H54 (cell line): ENCODE data around the gene CMIP.

Experiments
- DNase-seq: peaks from one replicate; pipeline ENCODE4 v3.0.0; 2011; ENCODE audit warnings: low spot score, mixed read lengths; ENCODE audit not compliant: insufficient read length
- FAIRE-seq: peaks from 3 replicates; lab custom pipeline; 2011; peaks lifted over from hg19 to GRCh38; lab: Jason Lieb, UNC
- POLR2A ChIP-seq: IDR thresholded peaks from 2 replicates; pipeline ENCODE4 v1.6.1; 2011; ENCODE audit warnings: low read depth, mild to moderate bottlenecking, low read length

Gene CMIP

DNA sequence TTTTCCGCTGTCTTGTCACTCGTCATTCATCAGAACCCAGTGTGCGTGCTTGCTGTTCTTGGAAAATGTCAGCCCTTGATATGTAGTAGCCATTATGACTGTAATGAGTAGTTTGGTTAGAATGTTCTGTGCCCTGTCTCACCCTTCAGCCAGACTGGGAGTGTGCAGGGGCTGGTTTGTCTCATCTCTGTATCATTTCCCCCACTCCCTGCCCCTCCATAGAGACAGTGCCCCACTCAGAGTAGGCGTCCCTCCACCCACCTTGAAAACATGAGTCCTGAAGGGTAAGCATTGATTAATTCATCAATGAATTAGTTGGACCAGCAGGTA, 197.5 kb downstream of the CMIP start:
- DNase-seq (no peak), FAIRE-seq (no peak)
- no peak for TF ChIP-seq POLR2A

DNA sequence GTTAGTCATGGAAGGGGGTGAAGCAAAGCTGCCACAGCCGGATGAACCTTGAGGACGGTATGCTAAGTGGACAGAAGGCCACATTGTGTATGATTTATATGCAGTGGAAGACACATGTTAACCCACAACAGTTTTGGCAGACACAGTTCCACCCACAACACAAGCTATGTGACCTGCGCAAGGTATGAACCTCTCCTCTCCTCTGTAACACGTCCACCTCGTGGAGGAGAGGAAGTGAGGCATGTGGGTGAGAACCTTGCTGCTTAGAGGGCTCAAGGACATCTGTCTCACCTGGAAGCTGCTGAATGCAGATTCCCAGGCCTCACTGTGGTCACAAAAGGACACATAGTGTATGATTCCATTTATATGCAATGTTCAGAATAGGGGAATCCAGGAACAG, 198.3 kb downstream of the CMIP start:
- no peak for DNase-seq
- TF ChIP-seq POLR2A, result no peak
- FAIRE-seq, result no peak

DNA sequence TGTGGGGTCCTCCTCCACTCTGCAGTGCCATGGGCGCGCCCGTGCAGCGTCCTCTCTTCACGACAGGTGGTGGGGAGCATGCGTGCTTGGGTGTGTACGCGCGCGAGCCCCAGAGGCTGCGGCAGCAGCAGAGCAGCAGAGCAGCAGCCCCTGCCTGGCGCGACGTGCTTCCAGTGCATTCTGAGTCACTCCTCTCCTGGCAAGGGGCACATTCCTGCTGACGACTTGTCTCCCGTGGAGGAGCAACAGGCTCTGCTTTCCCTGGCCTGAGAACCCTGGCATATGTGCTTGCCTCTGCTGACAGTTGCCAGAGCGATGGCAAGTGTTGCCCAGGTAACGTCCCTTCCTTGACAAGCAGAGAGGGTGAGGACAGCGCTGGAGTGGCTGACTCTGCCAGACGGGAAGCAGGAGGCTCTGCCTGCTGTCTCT, 200.7 kb downstream of the CMIP start:
- DNase-seq (peak; percentile 96), FAIRE-seq (no peak)

DNA sequence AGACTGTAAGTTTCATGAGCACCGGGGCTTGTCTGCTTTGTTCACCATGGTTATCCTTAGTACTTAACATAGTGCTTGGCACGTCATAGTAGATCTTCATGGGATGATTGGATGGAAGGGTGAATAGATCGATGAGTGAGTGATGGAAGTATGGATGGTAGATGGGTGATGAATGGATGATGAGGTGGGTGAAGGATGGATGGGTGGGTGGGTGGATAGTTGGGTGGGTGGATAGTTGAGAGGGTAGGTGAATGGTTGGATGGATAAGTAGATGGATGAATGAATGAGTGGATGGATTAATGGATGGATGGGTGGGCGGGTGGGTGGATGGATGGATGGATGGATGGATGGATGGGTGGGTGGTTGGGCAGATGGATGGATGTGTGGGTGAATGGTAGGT, 201.3 kb downstream of the CMIP start:
- FAIRE-seq, result no peak

More for the DNA sequence above, 200.7 kb downstream of the CMIP start:
- no peak for TF ChIP-seq POLR2A

DNA sequence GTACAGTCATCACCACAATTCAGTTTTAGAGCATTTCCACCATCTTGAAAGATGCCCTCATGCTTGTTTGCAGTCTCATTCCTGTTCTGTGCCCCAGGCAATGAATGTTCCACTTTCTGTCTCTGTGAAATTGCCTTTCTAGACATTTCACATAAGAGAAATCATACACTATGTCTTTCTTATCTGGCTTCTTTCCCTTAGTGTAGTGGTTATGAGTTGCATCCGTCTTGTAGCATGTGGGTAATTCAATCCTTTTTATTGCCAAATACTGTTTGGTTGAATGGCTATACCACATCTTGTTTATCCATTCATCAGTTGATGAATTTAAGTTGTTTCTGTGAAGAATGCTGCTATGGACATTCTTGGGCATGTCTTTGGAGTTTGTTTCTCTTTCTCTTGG, 202.0 kb downstream of the CMIP start:
- TF ChIP-seq POLR2A, result no peak
- DNase-seq (no peak), FAIRE-seq (no peak)

More for the DNA sequence above, 201.3 kb downstream of the CMIP start:
- TF ChIP-seq POLR2A, result no peak
- no peak for DNase-seq

DNA sequence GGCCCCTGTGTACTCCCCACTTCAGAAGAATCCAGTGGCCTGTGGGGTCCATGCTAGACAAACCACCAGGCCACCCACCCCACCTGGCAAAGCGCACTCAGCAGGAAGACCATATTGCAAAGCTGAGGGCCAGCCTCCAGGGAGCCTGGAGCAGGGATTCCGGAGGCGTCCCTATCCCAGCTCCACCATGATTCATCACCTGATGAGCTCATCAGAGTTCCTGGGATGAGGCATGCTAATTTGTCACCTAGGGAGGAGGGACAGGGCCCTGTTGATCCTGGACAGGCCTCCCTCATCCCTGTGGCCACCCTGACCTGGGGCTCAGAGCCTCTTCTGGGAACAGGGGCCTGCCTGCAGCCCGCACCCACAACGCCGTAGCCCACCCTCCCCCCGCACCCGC, 202.9 kb downstream of the CMIP start:
- TF ChIP-seq POLR2A, result no peak
- FAIRE-seq (no peak), DNase-seq (peak; percentile 95)

DNA sequence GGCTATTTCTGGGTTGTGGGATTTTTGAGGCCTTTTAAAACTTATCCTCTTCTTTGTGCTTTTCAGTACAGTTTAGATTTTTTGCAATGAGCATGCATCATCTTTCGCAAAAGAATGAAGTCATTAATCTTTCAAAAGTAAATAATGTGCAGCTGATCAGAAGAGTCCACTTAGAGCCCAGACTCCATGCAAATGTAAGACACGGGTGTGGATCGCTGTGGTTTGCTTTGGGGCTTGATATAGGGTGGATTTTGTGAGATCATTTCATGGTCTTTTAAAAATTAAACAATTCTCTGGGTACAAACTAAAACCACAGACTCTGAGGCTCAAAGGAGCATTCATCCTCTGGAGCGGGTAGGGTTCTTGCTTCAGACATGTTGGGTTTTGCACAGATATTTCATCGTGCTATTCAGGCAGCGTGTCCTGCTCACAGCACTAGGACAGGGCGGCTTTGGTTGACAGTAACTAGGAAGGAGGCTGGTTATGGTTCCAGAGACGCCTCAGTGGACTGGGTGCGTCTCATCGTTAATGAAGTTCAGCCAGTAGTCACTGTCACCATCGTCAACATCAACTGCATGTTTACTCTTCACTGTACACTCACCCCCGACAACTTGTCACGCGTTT, 205.1 kb downstream of the CMIP start:
- no peak for TF ChIP-seq POLR2A

DNA sequence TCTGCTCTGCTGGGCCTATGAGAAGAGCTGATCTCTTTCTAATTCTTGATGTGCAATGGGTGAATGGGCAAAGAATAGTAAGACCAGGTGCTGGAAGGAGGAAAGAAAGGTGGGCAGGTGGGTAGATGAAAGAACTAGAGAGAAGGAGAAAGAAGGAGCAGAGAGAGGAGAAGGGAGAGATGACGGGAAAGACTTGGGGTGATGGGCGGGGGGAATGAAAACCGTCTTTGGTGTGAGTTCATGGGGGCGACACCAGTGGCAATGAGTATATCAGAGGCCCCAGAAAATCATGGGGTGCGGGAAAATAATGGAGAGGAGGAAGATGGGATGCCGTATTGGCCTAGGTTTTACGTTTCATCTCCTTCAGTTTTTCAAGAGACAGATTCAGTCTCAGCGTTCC, 205.7 kb downstream of the CMIP start:
- no peak for TF ChIP-seq POLR2A
- no peak for DNase-seq
- no peak for FAIRE-seq

More for the DNA sequence above, 205.1 kb downstream of the CMIP start:
- no peak for FAIRE-seq
- DNase-seq, result no peak

DNA sequence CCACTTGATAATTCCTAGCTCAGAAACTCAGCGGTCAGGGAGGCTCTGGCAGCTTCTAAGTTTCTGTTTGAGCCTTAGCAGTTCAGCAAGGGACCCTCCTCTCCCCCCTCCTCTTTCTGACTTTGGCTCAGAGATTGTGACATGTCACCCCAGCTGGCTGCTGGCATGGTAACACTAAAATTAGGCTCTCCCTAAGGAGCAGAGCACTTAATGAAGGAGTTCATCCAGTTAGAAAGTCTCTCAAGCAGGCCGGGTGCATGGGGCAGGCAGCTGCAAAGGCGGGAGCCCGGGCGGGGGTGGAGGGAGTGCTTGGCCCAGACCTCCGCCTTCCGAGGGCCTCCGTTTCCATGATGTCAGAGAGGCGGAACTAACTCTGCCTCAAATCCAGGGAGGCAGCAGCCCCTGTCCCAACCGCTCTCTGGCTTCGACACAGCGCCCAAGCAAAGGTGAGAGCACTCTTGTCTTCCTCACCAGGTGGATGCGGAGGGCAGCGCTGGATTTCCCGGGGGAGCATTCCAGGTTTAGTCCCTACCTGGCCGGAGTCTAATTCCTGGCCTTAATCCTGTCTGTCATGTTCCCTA, 206.5 kb downstream of the CMIP start:
- no peak for TF ChIP-seq POLR2A
- no peak for FAIRE-seq
- DNase-seq, result no peak

DNA sequence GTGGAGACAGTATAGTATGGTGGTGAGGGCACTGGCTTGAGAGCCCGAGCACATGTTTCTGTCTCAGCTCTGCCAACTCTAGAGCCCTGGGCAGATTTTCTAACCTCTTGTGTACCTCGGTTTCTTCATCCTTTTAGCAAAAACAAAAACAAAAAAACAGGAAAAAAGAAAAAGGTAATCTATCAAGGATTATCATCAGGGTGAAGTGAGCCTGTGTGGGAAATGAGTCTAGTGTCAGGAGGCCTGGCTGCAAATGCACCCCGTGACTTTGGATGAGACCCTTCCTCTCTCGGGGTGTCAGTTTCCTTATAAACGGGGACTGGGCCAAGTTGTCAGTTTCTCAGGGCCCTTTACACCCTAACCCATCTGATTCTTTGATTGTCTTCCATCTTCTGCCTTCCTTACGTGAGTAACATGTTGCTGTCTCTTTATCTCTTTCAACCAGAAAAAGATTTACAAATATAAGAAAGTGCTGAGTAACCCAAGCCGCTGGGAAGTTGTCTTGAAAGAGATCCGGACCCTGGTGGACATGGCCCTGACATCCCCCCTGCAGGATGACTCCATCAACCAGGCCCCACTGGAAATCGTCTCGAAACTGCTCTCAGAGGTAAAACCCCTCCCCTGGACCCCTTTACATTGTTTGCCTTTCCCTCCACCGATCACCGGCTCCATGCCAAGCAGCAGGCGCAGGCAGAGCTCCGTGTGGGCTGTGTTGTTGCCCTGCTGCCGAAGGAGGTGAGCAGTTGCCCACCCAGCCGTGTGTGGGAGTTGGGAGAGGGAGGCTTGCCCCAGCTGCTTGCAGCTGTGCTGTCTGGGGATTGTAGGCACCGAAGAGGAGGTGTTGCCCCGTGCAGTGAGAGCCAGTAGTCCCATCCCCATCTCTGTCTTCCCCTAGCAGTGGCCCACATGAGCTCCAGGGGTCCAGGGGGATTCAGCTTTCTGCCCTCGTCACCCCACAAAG, 207.4 kb downstream of the CMIP start:
- DNase-seq (no peak), FAIRE-seq (no peak)
- no peak for TF ChIP-seq POLR2A

DNA sequence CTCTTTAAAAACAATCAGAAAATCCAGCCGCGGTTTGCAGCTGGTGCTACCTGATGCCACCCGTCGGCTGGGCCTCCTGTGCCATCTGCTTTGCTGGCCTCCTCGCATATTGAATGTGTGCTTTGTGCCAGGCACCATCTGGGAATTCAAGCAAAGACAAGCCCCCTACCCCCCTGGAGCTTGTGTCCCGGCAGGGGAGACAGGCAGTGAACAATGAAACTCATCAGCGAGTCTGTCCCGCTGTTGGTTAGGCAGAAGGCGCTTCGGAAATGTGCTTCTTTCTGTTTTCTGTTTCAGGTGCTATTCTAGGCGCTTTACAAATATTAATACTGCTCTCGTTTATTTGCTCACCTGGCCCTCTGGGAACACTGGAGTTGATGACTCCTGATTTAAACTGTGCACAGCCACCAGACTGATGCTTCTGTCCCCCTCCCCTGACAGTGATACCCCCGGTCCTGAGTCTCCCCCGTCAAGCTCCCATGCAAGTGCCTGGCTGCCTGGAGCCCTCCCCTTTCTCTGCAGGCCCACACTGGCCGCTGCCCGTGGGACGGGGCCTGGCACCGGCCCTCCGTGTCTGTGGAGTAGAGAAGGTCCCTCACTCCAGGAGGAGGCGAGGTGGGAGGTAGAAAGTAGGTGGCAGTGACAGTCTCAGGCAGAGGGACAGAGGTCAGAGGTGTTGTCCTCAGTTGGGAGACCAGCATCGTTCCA, 208.3 kb downstream of the CMIP start:
- no peak for TF ChIP-seq POLR2A
- FAIRE-seq (no peak), DNase-seq (no peak)

DNA sequence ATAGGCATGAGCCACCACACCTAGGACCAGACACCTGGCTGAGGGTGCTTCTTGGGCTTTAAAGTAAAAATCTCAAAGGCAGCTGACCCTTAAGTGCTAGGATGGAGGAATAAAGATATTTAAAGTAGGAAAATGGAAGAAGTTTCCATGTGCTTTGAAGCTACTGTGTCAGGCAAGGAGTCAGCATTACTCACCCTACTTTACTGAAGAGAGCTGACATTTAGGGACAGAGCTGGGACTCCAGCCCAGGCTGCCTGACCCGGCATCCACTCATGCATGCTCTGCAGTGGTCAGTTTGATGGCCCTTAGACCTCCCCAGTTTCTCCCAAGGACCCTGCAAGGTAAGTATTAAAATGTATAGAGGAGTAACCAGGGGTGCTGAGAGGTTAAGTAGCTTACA, 209.7 kb downstream of the CMIP start:
- TF ChIP-seq POLR2A, result no peak
- DNase-seq (no peak), FAIRE-seq (no peak)

DNA sequence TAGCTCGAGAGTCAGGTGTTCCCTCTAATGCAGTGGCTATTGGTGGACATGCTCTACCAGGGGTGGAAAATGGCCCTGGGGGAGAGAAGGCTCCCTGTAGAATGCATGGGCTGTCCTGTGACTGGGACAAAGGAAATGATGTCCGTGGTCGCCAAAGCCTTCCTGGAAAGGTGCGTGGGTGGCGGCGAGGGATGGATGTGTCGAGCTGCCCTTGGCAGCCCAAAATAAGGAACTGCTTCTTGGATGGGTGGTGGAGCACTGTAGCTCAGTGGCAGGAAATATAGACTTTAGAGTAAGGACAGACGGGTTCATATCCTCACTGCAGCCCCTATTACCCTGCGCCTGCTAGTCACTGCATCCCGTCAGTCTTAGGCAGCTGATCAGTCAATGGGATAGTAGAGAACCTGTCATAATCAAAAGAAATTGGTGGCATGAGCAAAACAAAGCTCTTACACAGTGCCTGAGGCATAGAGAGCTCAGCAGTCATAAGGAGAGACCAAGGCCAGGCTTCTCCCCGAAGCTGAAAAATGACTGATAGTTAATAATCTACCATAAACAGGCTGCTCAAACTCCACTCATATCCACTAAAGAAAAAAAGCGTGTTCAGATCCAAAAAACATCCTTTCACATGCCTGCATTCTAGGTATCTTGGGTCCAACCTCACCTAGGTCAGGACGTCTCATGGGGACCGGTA, 211.0 kb downstream of the CMIP start:
- no peak for FAIRE-seq
- TF ChIP-seq POLR2A, result no peak
- DNase-seq, result no peak

DNA sequence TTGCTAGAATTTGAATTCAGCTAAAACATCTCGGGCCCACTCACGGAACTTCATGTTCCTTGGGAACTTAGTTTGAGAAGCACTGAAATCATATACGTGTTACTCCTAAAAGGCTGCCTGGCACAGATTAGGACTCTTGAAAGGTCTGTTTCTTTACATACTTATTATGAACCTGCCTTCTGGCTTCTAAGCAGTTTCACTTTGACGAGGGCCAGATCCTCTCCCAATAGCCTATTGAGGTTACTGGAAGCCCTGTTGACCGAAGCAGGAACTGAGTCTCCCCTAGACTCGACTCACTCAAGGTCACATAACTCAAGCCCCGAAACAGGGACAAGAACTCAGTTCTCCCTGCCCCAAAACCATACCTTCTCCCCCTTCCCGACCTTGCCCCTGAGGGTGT, 212.6 kb downstream of the CMIP start:
- DNase-seq (no peak), FAIRE-seq (no peak)
- no peak for TF ChIP-seq POLR2A
